Kidney epithelial cell (primary cell): ENCODE data around the gene BUB3. TPM values are rescaled to one million over a fixed set of nuclear protein-coding genes. Genes with fewer than 3 reads are reported as not detected.

ENCODE experiments used
- DNase-seq: peaks from one replicate; pipeline ENCODE4 v3.0.0-alpha.2; 2010; ENCODE audit warnings: low read depth
- H3K27me3 ChIP-seq: 2 replicates; pipeline ENCODE4 v1.6.0; 2011; ENCODE audit warnings: low read length; ENCODE audit not compliant: control insufficient read depth, insufficient read depth
- H3K36me3 ChIP-seq: 2 replicates; pipeline ENCODE4 v1.5.1; 2011; ENCODE audit warnings: low read length; ENCODE audit not compliant: control insufficient read depth, insufficient read depth
- H3K4me3 ChIP-seq: 2 replicates; pipeline ENCODE4 v1.5.1; 2011; ENCODE audit warnings: low read depth, mild to moderate bottlenecking, control low read depth, low read length
- total RNA-seq: library from RNA; depleted of rRNA; stranded (reverse); fragments of >200 nt; gene quantifications from 2 replicates; pipeline ENCODE4 v1.2.3, GENCODE V29; 2015
- TF ChIP-seq, protein P1 (sequence below): IDR thresholded peaks from 2 replicates; pipeline ENCODE4 v1.5.1; 2011; ENCODE audit warnings: mild to moderate bottlenecking, moderate library complexity, low read length, control low read depth, inconsistent platforms; ENCODE audit not compliant: insufficient read depth, poor library complexity, severe bottlenecking

Gene BUB3
- total RNA-seq, 1 donor from 2014 or later = 153 TPM

- Histone ChIP-seq H3K36me3 (no peaks in the 10 kb centered on the region), H3K4me3 (no peak overlapping the region), H3K27me3 (no peaks in the 10 kb centered on the region)
- TF ChIP-seq, protein P1, sequence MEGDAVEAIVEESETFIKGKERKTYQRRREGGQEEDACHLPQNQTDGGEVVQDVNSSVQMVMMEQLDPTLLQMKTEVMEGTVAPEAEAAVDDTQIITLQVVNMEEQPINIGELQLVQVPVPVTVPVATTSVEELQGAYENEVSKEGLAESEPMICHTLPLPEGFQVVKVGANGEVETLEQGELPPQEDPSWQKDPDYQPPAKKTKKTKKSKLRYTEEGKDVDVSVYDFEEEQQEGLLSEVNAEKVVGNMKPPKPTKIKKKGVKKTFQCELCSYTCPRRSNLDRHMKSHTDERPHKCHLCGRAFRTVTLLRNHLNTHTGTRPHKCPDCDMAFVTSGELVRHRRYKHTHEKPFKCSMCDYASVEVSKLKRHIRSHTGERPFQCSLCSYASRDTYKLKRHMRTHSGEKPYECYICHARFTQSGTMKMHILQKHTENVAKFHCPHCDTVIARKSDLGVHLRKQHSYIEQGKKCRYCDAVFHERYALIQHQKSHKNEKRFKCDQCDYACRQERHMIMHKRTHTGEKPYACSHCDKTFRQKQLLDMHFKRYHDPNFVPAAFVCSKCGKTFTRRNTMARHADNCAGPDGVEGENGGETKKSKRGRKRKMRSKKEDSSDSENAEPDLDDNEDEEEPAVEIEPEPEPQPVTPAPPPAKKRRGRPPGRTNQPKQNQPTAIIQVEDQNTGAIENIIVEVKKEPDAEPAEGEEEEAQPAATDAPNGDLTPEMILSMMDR = no peak
- no peak for DNase-seq
These were observed 33.6 kb downstream of the BUB3 start for GRCh38 chr10:123187781-123188180.

DNA sequence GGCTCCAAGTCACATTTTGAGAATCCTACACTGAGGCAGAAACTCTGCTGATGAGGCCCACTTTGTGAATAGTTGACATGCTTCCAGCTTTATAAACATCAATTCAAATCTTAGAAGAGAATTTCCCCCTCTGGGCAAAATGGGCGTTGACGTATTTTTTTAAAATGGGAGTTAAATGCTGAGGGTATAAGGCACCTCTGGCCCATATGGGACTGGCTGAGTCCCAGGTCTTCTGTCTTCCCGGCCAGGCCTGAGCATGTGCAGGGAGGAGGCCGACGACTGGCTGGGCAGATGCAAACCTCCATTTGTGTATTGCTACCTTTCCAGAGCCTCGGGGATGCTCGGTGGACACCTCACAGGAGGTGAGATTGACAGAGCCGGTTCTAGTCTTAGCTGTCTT is 37.7 kb downstream of the BUB3 start:
- no peaks in the 10 kb centered on the region for H3K36me3 ChIP-seq
- no peak overlapping the region for H3K4me3 ChIP-seq
- no peaks in the 10 kb centered on the region for H3K27me3 ChIP-seq
- TF ChIP-seq, protein P1 = no peak
- no peak for DNase-seq

- no peaks in the 10 kb centered on the region for H3K27me3 ChIP-seq
- TF ChIP-seq, protein P1 = no peak
- DNase-seq = no peak
These were observed 39.9 kb downstream of the BUB3 start for GRCh38 chr10:123194056-123194455.

DNA sequence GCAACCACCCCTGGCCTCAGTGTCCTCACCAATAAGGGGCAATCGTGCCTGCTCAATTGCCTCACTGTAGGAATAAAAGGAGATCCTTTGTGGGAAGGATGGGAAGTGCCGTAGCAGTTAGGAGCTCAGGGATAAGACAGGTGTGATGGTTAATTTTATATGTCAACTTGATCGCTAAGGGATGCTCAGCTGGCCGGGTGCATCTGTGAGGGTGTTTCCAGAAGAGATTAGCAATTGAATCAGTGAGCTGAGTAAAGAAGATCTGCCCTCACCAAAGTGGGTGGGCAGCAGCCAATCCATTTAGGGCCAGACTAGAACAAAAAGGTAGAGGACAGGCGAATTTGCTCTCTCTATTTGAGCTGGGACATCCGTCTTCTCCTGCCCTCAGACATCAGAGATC is 46.3 kb downstream of the BUB3 start:
- TF ChIP-seq, protein P1 = no peak
- H3K27me3 ChIP-seq = no peaks in the 10 kb centered on the region
- no peak overlapping the region for H3K4me3 ChIP-seq
- DNase-seq = no peak
- no peaks in the 10 kb centered on the region for H3K36me3 ChIP-seq

More at GRCh38 chr10:123194056-123194455, 39.9 kb downstream of the BUB3 start:
- Histone ChIP-seq H3K4me3 (no peak overlapping the region), H3K36me3 (no peaks in the 10 kb centered on the region)

DNA sequence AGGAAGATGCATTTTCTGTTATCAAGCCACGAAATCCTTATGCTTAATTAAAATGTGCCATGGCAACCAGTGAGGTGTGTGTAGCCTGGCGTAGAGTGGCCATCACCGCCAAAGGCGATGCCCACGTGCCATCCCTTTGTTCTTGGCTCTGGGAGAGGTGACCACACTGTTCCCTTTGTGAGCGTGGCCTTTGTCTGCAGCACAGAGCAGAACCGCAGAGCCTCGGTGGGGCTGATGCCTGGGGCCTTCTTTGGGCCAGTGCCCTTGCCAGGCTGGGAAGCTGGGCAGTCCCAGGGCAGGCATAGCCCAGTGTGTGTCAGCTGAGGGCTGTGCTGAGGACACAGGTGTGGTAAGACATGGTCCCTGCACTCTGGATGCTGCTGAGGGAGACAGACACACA is 48.3 kb downstream of the BUB3 start:
- TF ChIP-seq, protein P1 = no peak

GRCh38 chr10:123203393-123204126 is 49.4 kb downstream of the BUB3 start:
- H3K36me3 ChIP-seq = no peaks in the 10 kb centered on the region
- no peak overlapping the region for H3K4me3 ChIP-seq
- H3K27me3 ChIP-seq = no peaks in the 10 kb centered on the region
- DNase-seq = no peak
- TF ChIP-seq, protein P1 = no peak

More for the DNA sequence above, 48.3 kb downstream of the BUB3 start:
- H3K36me3 ChIP-seq = no peaks in the 10 kb centered on the region
- H3K27me3 ChIP-seq = no peaks in the 10 kb centered on the region
- DNase-seq = no peak
- no peak overlapping the region for H3K4me3 ChIP-seq
